ENCODE results near the gene TREM1. TPM values are rescaled to one million over a fixed set of nuclear protein-coding genes. Genes with fewer than 3 reads are reported as not detected.
"Not testable (repeated sequence)": the region's sequence is repeated elsewhere in the genome, so short reads cannot be mapped to it uniquely, and the experiment has no call there.

TREM1 gene
- total RNA-seq, 1 experiment from 2014 or later, result not detected

DNA sequence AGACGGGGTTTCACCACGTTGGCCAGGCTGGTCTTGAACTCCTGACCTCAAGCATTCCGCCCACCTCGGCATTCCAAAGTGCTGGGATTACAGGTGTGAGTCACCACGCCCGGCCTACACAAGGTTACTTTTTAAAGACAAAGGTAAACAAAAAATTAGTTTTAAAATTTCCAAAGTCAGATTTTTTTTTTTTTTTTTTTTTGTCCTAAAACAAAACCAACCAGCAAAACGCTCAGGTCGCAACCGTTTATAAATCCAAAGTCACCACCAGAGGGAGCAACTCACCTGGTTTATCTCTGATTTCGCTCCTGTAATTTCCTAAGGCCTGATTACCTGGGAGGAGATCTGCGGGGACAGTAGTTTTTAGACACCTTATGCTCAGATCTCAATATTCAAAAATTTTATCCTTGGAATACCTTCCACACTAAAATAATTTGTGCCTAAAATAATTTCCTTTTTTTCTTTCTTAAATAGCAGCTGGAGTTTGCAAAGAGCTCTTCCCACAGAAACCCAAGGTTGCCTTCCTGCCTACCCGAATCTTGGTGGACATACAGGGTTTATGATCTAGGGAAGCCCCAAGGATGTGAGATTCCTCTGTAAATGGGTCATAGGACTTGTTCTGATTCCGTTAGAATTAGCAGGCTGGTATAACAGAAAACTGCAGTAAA, 19.8 kb upstream of the TREM1 start:
- peak; percentile 68 for DNase-seq (ENCODE audit: low read depth, low spot score)
- in situ Hi-C loops (cut with HindIII; ENCODE audit: low pct_unique_long_range_greater_than_20kb, low sequenced_read_pairs), result no loop called here

DNA sequence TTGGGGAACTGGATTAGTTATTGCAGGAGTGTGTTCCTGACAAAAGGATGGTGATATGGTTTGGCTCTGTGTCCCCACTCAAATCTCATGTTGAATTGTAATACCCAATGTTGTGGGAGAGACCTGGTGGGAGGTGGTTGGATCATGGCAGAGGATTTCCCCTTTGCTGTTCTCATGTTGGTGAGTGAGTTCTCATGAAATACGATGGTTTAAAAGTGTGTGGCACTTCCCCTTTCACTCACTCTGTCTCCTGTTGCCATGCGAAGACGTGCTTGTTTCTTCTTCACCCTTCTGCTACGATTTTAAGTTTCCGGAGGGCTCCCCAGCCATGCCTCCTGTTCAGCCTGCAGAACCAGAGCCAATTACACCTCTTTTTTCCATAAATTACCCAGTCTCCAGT, 16.2 kb upstream of the TREM1 start:
- DNase-seq (ENCODE audit: low read depth, low spot score), result no peak
- in situ Hi-C loops (cut with HindIII; ENCODE audit: low pct_unique_long_range_greater_than_20kb, low sequenced_read_pairs), result no loop called here

DNA sequence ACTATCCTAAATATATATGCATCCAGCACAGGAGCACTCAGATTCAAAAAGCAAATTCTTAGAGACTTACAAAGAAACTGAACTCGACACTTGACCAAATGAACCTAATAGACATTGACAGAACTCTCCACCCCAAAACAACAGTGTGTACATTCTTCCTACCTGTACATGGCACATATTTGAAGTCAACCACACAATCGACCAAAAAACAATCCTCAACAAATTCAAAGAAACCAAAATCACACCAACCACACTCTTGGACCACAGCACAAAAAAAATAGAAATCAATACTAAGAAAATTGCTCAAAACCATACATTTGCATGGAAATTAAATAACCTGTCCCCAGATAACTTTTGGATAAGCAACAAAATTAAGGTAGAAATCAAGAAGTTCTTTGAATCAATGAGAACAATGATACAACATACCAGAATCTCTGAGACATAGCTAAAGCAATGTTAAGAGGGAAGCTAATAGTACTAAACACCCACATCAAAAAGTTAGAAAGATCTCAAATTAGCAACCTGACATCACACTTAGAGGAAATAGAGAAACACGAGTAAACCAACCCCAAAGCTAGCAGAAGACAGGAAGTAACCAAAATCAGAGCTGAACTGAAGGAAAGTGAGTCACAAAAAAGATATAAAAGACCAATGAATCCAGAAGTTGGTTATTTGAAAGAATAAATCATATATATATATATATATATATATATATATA, 12.5 kb upstream of the TREM1 start:
- in situ Hi-C loops (cut with HindIII; ENCODE audit: low pct_unique_long_range_greater_than_20kb, low sequenced_read_pairs), result no loop called here

GRCh38 chr6:41297248-41297647, 10.8 kb upstream of the TREM1 start:
- in situ Hi-C loops (cut with HindIII; ENCODE audit: low pct_unique_long_range_greater_than_20kb, low sequenced_read_pairs); DNase-seq (ENCODE audit: low read depth, low spot score): not testable (repeated sequence)

More for the DNA sequence above, 12.5 kb upstream of the TREM1 start:
- no peak for DNase-seq (ENCODE audit: low read depth, low spot score)

- no peak for DNase-seq (ENCODE audit: low read depth, low spot score)
- in situ Hi-C loops (cut with HindIII; ENCODE audit: low pct_unique_long_range_greater_than_20kb, low sequenced_read_pairs), result no loop called here
These were observed 7.9 kb upstream of the TREM1 start for GRCh38 chr6:41294214-41294872.

- no peak for DNase-seq (ENCODE audit: low read depth, low spot score)
- in situ Hi-C loops (cut with HindIII; ENCODE audit: low pct_unique_long_range_greater_than_20kb, low sequenced_read_pairs), result no loop called here
These were observed 5.2 kb upstream of the TREM1 start for GRCh38 chr6:41291717-41292116.

GRCh38 chr6:41289815-41290214, 3.3 kb upstream of the TREM1 start:
- in situ Hi-C loops (cut with HindIII; ENCODE audit: low pct_unique_long_range_greater_than_20kb, low sequenced_read_pairs), result no loop called here
- DNase-seq (ENCODE audit: low read depth, low spot score), result no peak

GRCh38 chr6:41288754-41289129, 2.3 kb upstream of the TREM1 start:
- no peak for DNase-seq (ENCODE audit: low read depth, low spot score)
- in situ Hi-C loops (cut with HindIII; ENCODE audit: low pct_unique_long_range_greater_than_20kb, low sequenced_read_pairs), result no loop called here

GRCh38 chr6:41288030-41288753, 1.7 kb upstream of the TREM1 start:
- in situ Hi-C loops (cut with HindIII; ENCODE audit: low pct_unique_long_range_greater_than_20kb, low sequenced_read_pairs), result no loop called here
- no peak for DNase-seq (ENCODE audit: low read depth, low spot score)

DNA sequence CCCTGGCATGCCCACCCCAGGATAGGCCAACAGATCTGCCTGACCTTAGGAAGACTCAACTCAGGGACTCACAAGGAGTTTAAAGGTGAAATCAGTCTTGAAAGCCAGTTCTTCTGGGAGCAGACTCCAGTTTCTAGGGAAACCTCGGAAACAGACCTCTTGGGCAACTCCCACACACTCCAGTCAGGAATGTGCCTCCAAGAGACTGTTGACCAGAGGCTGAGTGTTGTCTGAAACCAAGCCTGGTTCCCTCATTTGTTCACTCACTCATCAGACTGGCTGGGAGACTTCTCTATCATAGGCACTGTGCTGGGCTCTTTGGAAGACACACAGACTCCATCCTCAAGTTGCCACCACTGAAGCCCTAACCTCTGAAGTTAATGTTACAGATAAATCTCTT, 1.8 kb downstream of the TREM1 start:
- no peak for DNase-seq (ENCODE audit: low read depth, low spot score)
- in situ Hi-C loops (cut with HindIII; ENCODE audit: low pct_unique_long_range_greater_than_20kb, low sequenced_read_pairs), result no loop called here

GRCh38 chr6:41283600-41283999, 2.9 kb downstream of the TREM1 start:
- no peak for DNase-seq (ENCODE audit: low read depth, low spot score)
- in situ Hi-C loops (cut with HindIII; ENCODE audit: low pct_unique_long_range_greater_than_20kb, low sequenced_read_pairs), result no loop called here

DNA sequence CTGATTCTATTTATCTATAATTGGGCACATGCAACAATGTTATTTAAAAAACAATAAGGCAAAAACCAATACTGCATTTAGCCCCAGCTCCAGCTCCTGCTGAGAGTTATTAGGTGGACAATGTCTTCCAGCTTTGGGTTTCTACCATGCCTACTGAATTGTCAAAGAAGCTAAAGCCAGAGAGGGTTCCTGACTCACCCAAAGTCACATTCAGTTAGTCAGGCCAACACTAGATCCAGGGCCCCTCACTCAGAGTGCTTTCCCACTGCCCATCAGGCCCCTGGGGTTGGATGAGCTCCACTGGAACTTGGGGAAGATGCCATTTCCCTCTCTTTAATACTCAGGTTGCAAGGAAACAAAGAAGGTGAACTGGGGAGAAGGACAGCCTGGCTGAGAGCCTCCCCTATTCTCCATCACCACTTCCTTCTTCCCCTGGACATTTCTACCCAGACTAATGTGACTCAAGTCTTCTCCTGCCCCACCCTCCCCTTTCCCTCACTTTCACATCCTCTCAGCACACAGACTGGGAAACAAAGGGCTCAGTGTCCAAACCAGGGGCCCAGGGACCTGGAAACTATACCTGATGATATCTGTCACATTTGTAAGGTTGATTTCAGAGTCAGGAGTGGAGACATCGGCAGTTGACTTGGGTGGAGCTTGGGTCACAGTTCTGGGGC, 6.0 kb downstream of the TREM1 start:
- in situ Hi-C loops (cut with HindIII; ENCODE audit: low pct_unique_long_range_greater_than_20kb, low sequenced_read_pairs), result no loop called here
- no peak for DNase-seq (ENCODE audit: low read depth, low spot score)

DNA sequence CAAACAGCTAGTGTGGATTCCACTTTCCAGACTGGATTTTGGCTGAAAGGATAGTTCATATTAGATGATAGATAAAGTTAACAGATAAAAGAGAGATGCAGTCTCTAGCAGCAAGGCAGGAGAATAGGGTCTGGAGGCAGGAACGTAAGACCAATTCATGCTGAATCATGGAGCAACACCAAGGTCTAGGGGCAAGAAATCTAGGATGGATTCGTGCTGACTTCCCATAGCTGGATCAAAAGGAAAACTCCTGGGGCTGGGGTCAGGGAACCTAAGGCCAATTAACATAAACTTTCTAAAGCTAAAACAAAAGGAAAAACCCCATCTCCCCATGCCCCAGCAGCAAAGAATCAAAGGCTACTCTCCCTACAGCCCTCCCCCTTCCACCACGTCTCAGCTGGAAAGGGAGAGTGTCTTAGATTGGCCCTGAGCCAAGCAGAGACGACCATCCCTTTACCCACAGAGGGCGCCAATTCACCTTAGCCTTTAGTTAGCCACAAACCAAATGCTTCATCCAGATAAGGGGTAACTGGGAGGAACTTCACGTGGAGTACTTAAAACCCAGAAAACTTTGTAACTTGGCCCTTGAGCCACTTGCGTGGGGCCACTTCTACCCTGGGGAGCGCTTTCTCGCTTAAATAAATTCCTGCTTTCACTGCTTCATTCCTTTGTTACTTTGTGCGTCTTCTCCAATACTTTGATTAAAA, 7.6 kb downstream of the TREM1 start:
- in situ Hi-C loops (cut with HindIII; ENCODE audit: low pct_unique_long_range_greater_than_20kb, low sequenced_read_pairs), result no loop called here

GRCh38 chr6:41277605-41278004, 8.9 kb downstream of the TREM1 start:
- DNase-seq (ENCODE audit: low read depth, low spot score), result no peak
- in situ Hi-C loops (cut with HindIII; ENCODE audit: low pct_unique_long_range_greater_than_20kb, low sequenced_read_pairs), result no loop called here

More for the DNA sequence above, 7.6 kb downstream of the TREM1 start:
- peak; percentile 68 for DNase-seq (ENCODE audit: low read depth, low spot score)

- no peak for DNase-seq (ENCODE audit: low read depth, low spot score)
- in situ Hi-C loops (cut with HindIII; ENCODE audit: low pct_unique_long_range_greater_than_20kb, low sequenced_read_pairs), result no loop called here
These were observed 11.0 kb downstream of the TREM1 start for GRCh38 chr6:41275489-41275888.

- in situ Hi-C loops (cut with HindIII; ENCODE audit: low pct_unique_long_range_greater_than_20kb, low sequenced_read_pairs), result no loop called here
- DNase-seq (ENCODE audit: low read depth, low spot score), result no peak
These were observed 12.2 kb downstream of the TREM1 start for GRCh38 chr6:41274256-41274655.

DNA sequence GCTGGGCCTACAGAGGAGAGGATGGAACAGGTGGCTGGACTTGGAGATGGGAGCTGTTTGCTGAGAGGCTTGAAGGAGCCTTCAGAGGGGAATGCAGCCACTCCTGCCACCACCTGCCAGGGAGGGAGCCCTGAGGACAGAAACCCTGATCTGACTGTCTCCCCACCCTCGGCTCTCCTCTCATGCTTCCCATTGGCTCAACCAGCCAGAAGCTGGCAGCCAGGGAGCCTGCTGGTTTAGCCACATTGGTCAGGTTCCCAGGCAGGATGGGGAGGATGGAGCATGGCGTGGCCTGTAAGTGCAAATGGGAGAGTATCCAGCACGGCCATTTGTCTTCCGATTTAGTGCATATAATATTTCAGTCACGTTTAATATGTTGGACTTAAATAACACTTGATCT, 12.8 kb downstream of the TREM1 start:
- in situ Hi-C loops (cut with HindIII; ENCODE audit: low pct_unique_long_range_greater_than_20kb, low sequenced_read_pairs), result no loop called here
- DNase-seq (ENCODE audit: low read depth, low spot score), result no peak

Data from SK-MEL-5 (cell line).